DOHH2 (cell line): Measurements from ENCODE around the gene NAALADL2.
"Not testable (repeated sequence)": the region's sequence is repeated elsewhere in the genome, so short reads cannot be mapped to it uniquely, and the experiment has no call there.

Experiments
- H3F3A ChIP-seq: fragments of 200-600 bp; sonication (generic), shearing (Covaris generic); 2 replicates; pipeline ENCODE4 v1.6.0; 2016; ENCODE audit warnings: antibody characterized with exemption, mild to moderate bottlenecking; ENCODE audit not compliant: control insufficient read depth, insufficient read depth
- H3K27ac ChIP-seq: fragments of 200-600 bp; sonication (generic); 2 replicates; pipeline ENCODE4 v1.5.1; 2014; ENCODE audit warnings: low read depth, mild to moderate bottlenecking, low read length, moderate library complexity
- H3K27me3 ChIP-seq: fragments of 200-600 bp; sonication (generic); 2 replicates; pipeline ENCODE4 v1.6.1; 2014; ENCODE audit warnings: mild to moderate bottlenecking, low read length, mixed read lengths; ENCODE audit not compliant: control insufficient read depth
- H3K36me3 ChIP-seq: fragments of 200-600 bp; sonication (generic); 2 replicates; pipeline ENCODE4 v1.6.1; 2014; ENCODE audit warnings: mild to moderate bottlenecking, low read length, moderate library complexity, mixed read lengths; ENCODE audit not compliant: control insufficient read depth
- H3K4me1 ChIP-seq: fragments of 200-600 bp; sonication (generic); 2 replicates; pipeline ENCODE4 v1.6.1; 2014; ENCODE audit warnings: mild to moderate bottlenecking, low read length, mixed read lengths; ENCODE audit not compliant: control insufficient read depth
- H3K4me2 ChIP-seq: fragments of 200-600 bp; sonication (generic); 2 replicates; pipeline ENCODE4 v1.6.0; 2014; ENCODE audit warnings: mild to moderate bottlenecking, low read length, moderate library complexity
- H3K4me3 ChIP-seq: fragments of 200-600 bp; sonication (generic); 2 replicates; pipeline ENCODE4 v1.5.1; 2014; ENCODE audit warnings: mild to moderate bottlenecking, low read length, mixed read lengths
- H3K79me2 ChIP-seq: fragments of 200-600 bp; sonication (generic); 2 replicates; pipeline ENCODE4 v1.6.1; 2014; ENCODE audit warnings: mild to moderate bottlenecking, low read length, mixed read lengths; ENCODE audit not compliant: control insufficient read depth
- H3K9me2 ChIP-seq: fragments of 200-600 bp; sonication (generic); replicated peaks from 2 replicates; pipeline ENCODE4 v1.6.1; 2014; ENCODE audit warnings: mild to moderate bottlenecking, low read length, mixed read lengths; ENCODE audit not compliant: control insufficient read depth
- H3K9me3 ChIP-seq: fragments of 200-600 bp; sonication (generic); 2 replicates; pipeline ENCODE4 v1.6.1; 2014; ENCODE audit warnings: antibody characterized with exemption, low read length, mixed read lengths; ENCODE audit not compliant: control insufficient read depth, insufficient read depth
- H4K20me1 ChIP-seq: fragments of 200-600 bp; sonication (generic); 2 replicates; pipeline ENCODE4 v1.6.0; 2014; ENCODE audit warnings: low read depth, mild to moderate bottlenecking, antibody characterized with exemption, low read length, moderate library complexity; ENCODE audit not compliant: control insufficient read depth, insufficient read depth
- CTCF ChIP-seq: fragments of 200-600 bp; sonication (generic); IDR thresholded peaks from one replicate; pipeline ENCODE4 v1.5.1; 2014; ENCODE audit warnings: antibody characterized with exemption, mild to moderate bottlenecking, low read depth, low read length; ENCODE audit not compliant: poor library complexity, severe bottlenecking
- EZH2phosphoT487 ChIP-seq: fragments of 200-600 bp; sonication (generic); IDR thresholded peaks from 2 replicates; pipeline ENCODE4 v1.6.1; 2017; ENCODE audit warnings: borderline replicate concordance, mild to moderate bottlenecking, antibody characterized with exemption, low read length, moderate library complexity, mixed read lengths

Gene NAALADL2

GRCh38 chr3:175270866-175271265 is 411.7 kb downstream of the NAALADL2 start:
- Histone ChIP-seq H3K9me3 (no peaks in the 10 kb centered on the region), H3K4me3 (no peak overlapping the region), H3K9me2 (no peaks in the 10 kb centered on the region), H3K4me2 (no peak overlapping the region), H3K36me3 (no peaks in the 10 kb centered on the region), H3K79me2 (no peaks in the 10 kb centered on the region), H3K27ac (no peak overlapping the region), H3K27me3 (no peaks in the 10 kb centered on the region), H4K20me1 (no peaks in the 10 kb centered on the region), H3K4me1 (no peaks in the 10 kb centered on the region), H3F3A (no peaks in the 10 kb centered on the region)
- TF ChIP-seq EZH2phosphoT487 = no peak
- no peak for TF ChIP-seq CTCF

GRCh38 chr3:175271465-175271864 is 412.3 kb downstream of the NAALADL2 start:
- H3K4me1 ChIP-seq, H3K4me3 ChIP-seq, H3K27me3 ChIP-seq, H3K9me3 ChIP-seq, H3K4me2 ChIP-seq, H4K20me1 ChIP-seq, H3K27ac ChIP-seq, H3K9me2 ChIP-seq, H3F3A ChIP-seq, H3K79me2 ChIP-seq, H3K36me3 ChIP-seq: not testable (repeated sequence)

GRCh38 chr3:175272392-175272791 is 413.3 kb downstream of the NAALADL2 start:
- Histone ChIP-seq H3K4me1 (no peaks in the 10 kb centered on the region), H3K4me2 (no peak overlapping the region), H3K27ac (no peak overlapping the region)

GRCh38 chr3:175273573-175273972 is 414.4 kb downstream of the NAALADL2 start:
- Histone ChIP-seq H3K79me2 (no peaks in the 10 kb centered on the region), H3K36me3 (no peaks in the 10 kb centered on the region), H3K9me3 (no peaks in the 10 kb centered on the region), H4K20me1 (no peaks in the 10 kb centered on the region), H3K4me2 (no peak overlapping the region), H3K9me2 (no peaks in the 10 kb centered on the region), H3K27ac (no peak overlapping the region), H3K4me1 (no peaks in the 10 kb centered on the region), H3K27me3 (no peaks in the 10 kb centered on the region), H3K4me3 (no peak overlapping the region), H3F3A (no peaks in the 10 kb centered on the region)
- no peak for TF ChIP-seq EZH2phosphoT487
- TF ChIP-seq CTCF = no peak

More at GRCh38 chr3:175272392-175272791, 413.3 kb downstream of the NAALADL2 start:
- Histone ChIP-seq H3K79me2 (no peaks in the 10 kb centered on the region), H3K9me2 (no peaks in the 10 kb centered on the region), H3K4me3 (no peak overlapping the region), H4K20me1 (no peaks in the 10 kb centered on the region), H3K36me3 (no peaks in the 10 kb centered on the region), H3F3A (no peaks in the 10 kb centered on the region), H3K9me3 (no peaks in the 10 kb centered on the region), H3K27me3 (no peaks in the 10 kb centered on the region)
- no peak for TF ChIP-seq EZH2phosphoT487
- no peak for TF ChIP-seq CTCF
